Measurements from ENCODE around the gene LCP1.

Gene LCP1

GRCh38 chr13:46158983-46159382 is 23.0 kb downstream of the LCP1 start:
- Histone ChIP-seq H3K4me3 (ENCODE audit: low read depth, low read length) (no peak overlapping the region), H3K27me3 (ENCODE audit: insufficient read depth, low read length) (no peaks in the 10 kb centered on the region), H3K79me2 (ENCODE audit: control insufficient read depth, insufficient read depth, low read length, unreplicated experiment) (no peaks in the 10 kb centered on the region), H3K27ac (ENCODE audit: low read depth, low read length) (no peak overlapping the region), H3K36me3 (ENCODE audit: insufficient read depth, low read length) (no peaks in the 10 kb centered on the region), H2AFZ (ENCODE audit: low read length, unreplicated experiment) (no peak overlapping the region), H3K4me1 (ENCODE audit: control insufficient read depth, insufficient read depth, low read length, unreplicated experiment) (no peaks in the 10 kb centered on the region)

- Histone ChIP-seq H3K79me2 (ENCODE audit: control insufficient read depth, insufficient read depth, low read length, unreplicated experiment) (no peaks in the 10 kb centered on the region), H2AFZ (ENCODE audit: low read length, unreplicated experiment) (no peak overlapping the region)
These were observed 23.8 kb downstream of the LCP1 start for GRCh38 chr13:46158222-46158621.

DNA sequence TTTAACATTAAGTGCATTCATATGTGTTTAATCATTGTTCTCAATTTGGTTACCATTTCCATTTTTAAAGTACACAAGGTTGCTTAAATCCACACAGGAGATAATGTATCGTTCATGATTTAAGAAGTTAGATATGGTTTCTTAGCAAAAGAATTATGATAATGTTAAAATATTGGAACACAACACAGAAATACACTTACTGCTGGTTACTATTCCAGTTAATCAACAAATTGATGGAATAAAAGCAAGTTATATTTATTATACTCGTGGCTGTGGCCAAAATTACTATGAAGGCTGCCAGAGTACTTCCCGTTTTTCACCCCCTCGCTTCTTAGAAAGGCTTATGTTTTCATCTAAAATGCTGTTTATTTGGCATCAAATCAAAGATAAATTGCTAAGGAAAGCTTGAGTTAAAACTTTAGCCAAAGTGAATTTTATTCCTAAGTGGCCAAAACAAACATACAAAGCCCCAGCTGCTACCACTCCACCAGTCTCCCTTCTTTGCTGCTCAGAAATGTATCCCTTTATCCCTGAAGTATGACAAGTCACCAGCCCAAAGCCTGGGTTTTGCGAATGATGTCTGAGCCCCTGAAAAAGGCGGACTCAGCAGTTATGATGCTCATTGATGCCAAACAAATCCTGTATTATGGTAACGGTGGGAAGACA is 27.7 kb downstream of the LCP1 start:
- no peak overlapping the region for H3K4me3 ChIP-seq (ENCODE audit: low read depth, low read length)
- no peaks in the 10 kb centered on the region for H3K27me3 ChIP-seq (ENCODE audit: insufficient read depth, low read length)
- no peaks in the 10 kb centered on the region for H3K36me3 ChIP-seq (ENCODE audit: insufficient read depth, low read length)
- peaks cover 3% of the 10 kb centered on the region for H3K4me1 ChIP-seq (ENCODE audit: control insufficient read depth, insufficient read depth, low read length, unreplicated experiment)
- no peak overlapping the region for H2AFZ ChIP-seq (ENCODE audit: low read length, unreplicated experiment)
- no peak overlapping the region for H3K27ac ChIP-seq (ENCODE audit: low read depth, low read length)
- no peaks in the 10 kb centered on the region for H3K79me2 ChIP-seq (ENCODE audit: control insufficient read depth, insufficient read depth, low read length, unreplicated experiment)

More at GRCh38 chr13:46158222-46158621, 23.8 kb downstream of the LCP1 start:
- no peak overlapping the region for H3K27ac ChIP-seq (ENCODE audit: low read depth, low read length)
- H3K4me1 ChIP-seq (ENCODE audit: control insufficient read depth, insufficient read depth, low read length, unreplicated experiment): no peaks in the 10 kb centered on the region
- H3K4me3 ChIP-seq (ENCODE audit: low read depth, low read length): no peak overlapping the region
- H3K36me3 ChIP-seq (ENCODE audit: insufficient read depth, low read length): no peaks in the 10 kb centered on the region
- no peaks in the 10 kb centered on the region for H3K27me3 ChIP-seq (ENCODE audit: insufficient read depth, low read length)

DNA sequence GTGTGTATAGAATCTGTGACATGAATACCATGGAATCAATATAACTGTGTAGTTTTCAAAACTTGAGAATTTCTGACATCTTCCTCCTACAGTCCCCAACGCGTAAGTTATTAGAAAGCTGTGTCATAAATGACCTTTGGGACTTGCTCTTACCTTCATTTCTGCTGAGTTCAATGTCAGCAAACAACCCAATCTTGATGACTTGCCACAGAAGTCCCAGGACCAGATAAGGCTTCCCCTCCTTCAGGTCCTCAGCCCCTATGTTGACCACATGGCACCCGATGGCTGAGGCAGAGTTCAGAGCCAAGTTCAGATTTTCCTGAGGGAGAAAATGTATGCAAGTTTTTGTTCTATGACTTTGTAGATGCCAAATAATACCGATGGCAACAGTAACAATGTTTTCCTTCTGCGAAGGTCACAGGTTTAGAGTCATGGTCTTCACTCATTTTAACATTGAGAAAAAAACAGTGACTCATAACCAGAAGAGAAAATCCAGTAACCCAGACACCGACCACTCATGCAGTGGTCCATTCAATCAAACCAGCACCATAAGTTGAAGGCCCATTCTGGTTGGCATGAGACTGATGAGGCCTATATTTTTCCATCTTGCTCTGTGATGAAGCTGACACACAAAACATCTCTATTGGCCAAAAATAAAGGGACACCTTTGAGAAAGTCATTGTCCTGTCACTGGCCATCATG is 29.2 kb downstream of the LCP1 start:
- no peak overlapping the region for H2AFZ ChIP-seq (ENCODE audit: low read length, unreplicated experiment)
- no peaks in the 10 kb centered on the region for H3K27me3 ChIP-seq (ENCODE audit: insufficient read depth, low read length)
- H3K4me1 ChIP-seq (ENCODE audit: control insufficient read depth, insufficient read depth, low read length, unreplicated experiment): peaks cover 3% of the 10 kb centered on the region
- H3K27ac ChIP-seq (ENCODE audit: low read depth, low read length): no peak overlapping the region
- H3K79me2 ChIP-seq (ENCODE audit: control insufficient read depth, insufficient read depth, low read length, unreplicated experiment): no peaks in the 10 kb centered on the region
- no peak overlapping the region for H3K4me3 ChIP-seq (ENCODE audit: low read depth, low read length)
- no peaks in the 10 kb centered on the region for H3K36me3 ChIP-seq (ENCODE audit: insufficient read depth, low read length)

DNA sequence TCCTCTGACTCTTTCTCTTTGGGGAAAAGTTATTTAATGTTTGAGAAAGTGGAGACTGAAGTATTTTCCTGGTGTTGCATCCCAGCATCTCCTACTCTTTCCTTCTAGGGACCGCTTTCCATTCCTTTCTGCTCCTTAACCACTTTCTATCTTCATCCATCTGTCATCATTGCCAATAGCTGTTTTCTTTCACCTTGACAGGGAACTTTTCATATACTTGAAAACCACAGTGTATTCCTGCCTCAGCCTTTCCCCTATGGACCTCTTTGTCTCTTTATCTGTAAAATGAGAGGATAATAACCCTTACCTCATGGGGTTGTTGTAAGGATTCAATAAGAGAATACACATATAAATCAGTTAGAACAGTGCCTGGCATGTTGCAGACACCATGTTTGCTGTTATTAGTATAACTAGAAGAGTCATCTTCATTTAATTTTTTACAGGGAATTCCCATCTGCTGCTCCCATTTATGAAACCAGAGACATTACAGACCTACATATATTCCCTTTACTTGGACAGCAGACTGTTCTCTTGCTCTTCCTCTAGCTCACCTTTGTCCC is 31.8 kb downstream of the LCP1 start:
- no peaks in the 10 kb centered on the region for H3K27me3 ChIP-seq (ENCODE audit: insufficient read depth, low read length)
- H3K4me1 ChIP-seq (ENCODE audit: control insufficient read depth, insufficient read depth, low read length, unreplicated experiment): peaks cover 3% of the 10 kb centered on the region
- H3K79me2 ChIP-seq (ENCODE audit: control insufficient read depth, insufficient read depth, low read length, unreplicated experiment): no peaks in the 10 kb centered on the region
- no peak overlapping the region for H3K27ac ChIP-seq (ENCODE audit: low read depth, low read length)
- no peak overlapping the region for H3K4me3 ChIP-seq (ENCODE audit: low read depth, low read length)
- H2AFZ ChIP-seq (ENCODE audit: low read length, unreplicated experiment): no peak overlapping the region
- no peaks in the 10 kb centered on the region for H3K36me3 ChIP-seq (ENCODE audit: insufficient read depth, low read length)

DNA sequence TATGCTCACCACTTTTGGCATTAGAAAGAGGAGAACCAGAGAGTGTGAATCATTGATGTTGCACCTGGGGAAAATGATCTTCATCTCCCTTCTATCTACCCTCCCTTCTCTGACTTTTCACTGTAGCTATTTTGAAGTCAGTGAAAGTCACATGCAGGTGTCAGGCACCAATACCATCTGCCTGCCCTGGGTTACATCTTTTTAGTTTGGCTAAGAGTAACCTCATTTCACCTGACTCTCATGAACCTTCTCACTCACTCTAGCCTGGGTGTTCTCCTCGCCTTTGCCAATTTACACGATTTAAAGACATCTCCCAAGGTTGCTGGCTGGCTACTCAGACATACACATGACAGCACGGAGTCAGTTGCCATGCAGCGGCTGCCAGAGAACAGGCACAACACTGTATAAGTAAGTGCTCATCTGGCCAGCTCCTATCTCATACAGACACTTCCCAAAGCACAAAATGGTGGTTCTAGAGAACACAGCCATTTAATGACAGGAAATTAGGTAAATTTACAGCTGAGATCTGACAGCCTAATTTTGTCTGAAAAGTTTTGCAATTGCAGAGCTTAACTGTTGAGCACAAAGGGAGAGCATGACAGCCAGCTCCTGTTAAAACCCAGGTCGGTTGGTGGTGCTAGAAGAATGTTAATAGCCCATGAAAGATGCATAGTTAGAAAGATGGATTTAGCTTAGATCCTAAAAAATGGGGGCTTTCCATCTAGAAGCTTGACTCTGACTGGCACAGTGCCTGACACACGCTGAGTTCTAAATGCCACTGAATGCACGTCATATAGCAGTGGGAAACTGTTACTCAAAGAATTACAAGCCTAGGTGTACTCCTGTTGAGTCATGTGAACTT is 32.5 kb downstream of the LCP1 start:
- Histone ChIP-seq H2AFZ (ENCODE audit: low read length, unreplicated experiment) (no peak overlapping the region), H3K79me2 (ENCODE audit: control insufficient read depth, insufficient read depth, low read length, unreplicated experiment) (no peaks in the 10 kb centered on the region), H3K4me3 (ENCODE audit: low read depth, low read length) (no peak overlapping the region), H3K27me3 (ENCODE audit: insufficient read depth, low read length) (no peaks in the 10 kb centered on the region), H3K27ac (ENCODE audit: low read depth, low read length) (no peak overlapping the region), H3K4me1 (ENCODE audit: control insufficient read depth, insufficient read depth, low read length, unreplicated experiment) (peaks cover 3% of the 10 kb centered on the region), H3K36me3 (ENCODE audit: insufficient read depth, low read length) (no peaks in the 10 kb centered on the region)

DNA sequence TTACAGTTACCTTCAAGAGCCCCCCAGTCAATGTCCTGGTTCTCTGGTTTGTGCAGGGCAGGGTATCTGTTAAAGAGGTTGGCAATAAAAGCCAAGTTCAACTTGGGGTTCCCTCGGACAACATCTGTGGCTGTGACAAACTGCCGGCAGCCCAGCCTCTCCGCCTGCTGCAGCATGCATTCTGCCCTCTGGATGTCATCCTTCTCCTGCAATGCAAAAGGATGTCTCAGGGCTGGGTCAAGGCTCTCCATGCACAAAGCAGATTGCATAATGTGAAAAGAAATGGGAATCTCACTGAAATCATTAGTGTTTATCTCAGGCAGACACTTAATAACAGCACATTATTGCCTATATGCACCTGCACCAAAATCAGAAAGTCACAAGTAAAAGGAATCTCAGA is 35.1 kb downstream of the LCP1 start:
- H3K4me3 ChIP-seq (ENCODE audit: low read depth, low read length): no peak overlapping the region
- no peak overlapping the region for H2AFZ ChIP-seq (ENCODE audit: low read length, unreplicated experiment)

DNA sequence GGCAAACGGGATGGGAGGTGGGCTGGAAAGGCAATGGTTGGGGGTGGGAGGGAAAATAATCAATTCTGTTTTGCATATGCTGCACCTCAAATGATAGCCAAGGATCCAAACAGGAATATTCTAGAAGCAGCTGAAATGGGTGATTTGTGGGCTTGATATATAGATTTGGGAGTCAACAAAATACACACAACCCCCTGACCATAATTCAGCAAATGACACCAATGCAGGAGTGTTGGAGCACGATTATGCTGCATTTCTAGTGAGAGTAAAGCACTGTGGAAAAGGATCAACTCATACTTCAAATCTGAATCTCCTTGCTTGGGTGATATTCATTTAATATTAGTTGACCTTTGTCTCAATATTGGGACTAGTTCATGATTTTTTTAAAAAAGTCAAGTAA is 36.0 kb downstream of the LCP1 start:
- Histone ChIP-seq H3K79me2 (ENCODE audit: control insufficient read depth, insufficient read depth, low read length, unreplicated experiment) (no peaks in the 10 kb centered on the region), H2AFZ (ENCODE audit: low read length, unreplicated experiment) (no peak overlapping the region), H3K36me3 (ENCODE audit: insufficient read depth, low read length) (no peaks in the 10 kb centered on the region), H3K27ac (ENCODE audit: low read depth, low read length) (no peak overlapping the region), H3K27me3 (ENCODE audit: insufficient read depth, low read length) (no peaks in the 10 kb centered on the region), H3K4me1 (ENCODE audit: control insufficient read depth, insufficient read depth, low read length, unreplicated experiment) (peaks cover 3% of the 10 kb centered on the region), H3K4me3 (ENCODE audit: low read depth, low read length) (no peak overlapping the region)

More for the DNA sequence above, 35.1 kb downstream of the LCP1 start:
- no peaks in the 10 kb centered on the region for H3K36me3 ChIP-seq (ENCODE audit: insufficient read depth, low read length)
- H3K79me2 ChIP-seq (ENCODE audit: control insufficient read depth, insufficient read depth, low read length, unreplicated experiment): no peaks in the 10 kb centered on the region
- H3K27ac ChIP-seq (ENCODE audit: low read depth, low read length): no peak overlapping the region
- H3K27me3 ChIP-seq (ENCODE audit: insufficient read depth, low read length): no peaks in the 10 kb centered on the region
- peaks cover 3% of the 10 kb centered on the region for H3K4me1 ChIP-seq (ENCODE audit: control insufficient read depth, insufficient read depth, low read length, unreplicated experiment)

DNA sequence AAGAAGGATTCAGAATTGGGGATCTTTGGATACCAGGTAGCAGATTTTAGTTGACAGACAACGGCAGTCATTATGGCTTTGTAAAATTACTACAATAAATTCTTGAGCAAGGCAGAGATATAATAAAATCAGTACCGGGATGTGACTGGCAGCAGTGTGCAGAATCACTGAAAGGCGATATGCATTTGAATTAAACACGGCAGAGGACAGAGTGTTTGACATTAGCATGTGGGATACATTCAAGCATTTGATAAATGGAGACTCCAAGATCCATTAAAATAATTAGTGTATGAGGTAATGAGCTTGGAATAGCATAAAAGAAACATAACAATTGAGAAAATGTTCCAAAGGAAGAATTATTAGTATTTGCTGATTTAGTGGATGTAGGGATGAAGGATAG is 36.8 kb downstream of the LCP1 start:
- H3K36me3 ChIP-seq (ENCODE audit: insufficient read depth, low read length): no peaks in the 10 kb centered on the region
- no peaks in the 10 kb centered on the region for H3K79me2 ChIP-seq (ENCODE audit: control insufficient read depth, insufficient read depth, low read length, unreplicated experiment)
- H3K27me3 ChIP-seq (ENCODE audit: insufficient read depth, low read length): no peaks in the 10 kb centered on the region
- H2AFZ ChIP-seq (ENCODE audit: low read length, unreplicated experiment): no peak overlapping the region
- peaks cover 2% of the 10 kb centered on the region for H3K4me1 ChIP-seq (ENCODE audit: control insufficient read depth, insufficient read depth, low read length, unreplicated experiment)
- H3K4me3 ChIP-seq (ENCODE audit: low read depth, low read length): no peak overlapping the region
- H3K27ac ChIP-seq (ENCODE audit: low read depth, low read length): no peak overlapping the region

- no peak overlapping the region for H3K27ac ChIP-seq (ENCODE audit: low read depth, low read length)
- H3K27me3 ChIP-seq (ENCODE audit: insufficient read depth, low read length): no peaks in the 10 kb centered on the region
- no peaks in the 10 kb centered on the region for H3K79me2 ChIP-seq (ENCODE audit: control insufficient read depth, insufficient read depth, low read length, unreplicated experiment)
- H3K4me3 ChIP-seq (ENCODE audit: low read depth, low read length): no peak overlapping the region
- H2AFZ ChIP-seq (ENCODE audit: low read length, unreplicated experiment): no peak overlapping the region
- H3K36me3 ChIP-seq (ENCODE audit: insufficient read depth, low read length): no peaks in the 10 kb centered on the region
- H3K4me1 ChIP-seq (ENCODE audit: control insufficient read depth, insufficient read depth, low read length, unreplicated experiment): no peaks in the 10 kb centered on the region
These were observed 38.7 kb downstream of the LCP1 start for GRCh38 chr13:46143184-46143701.

Measured in ACC112 (cell line).